SJSA1 (cell line): ENCODE data around the gene HPS4. TPM values are rescaled to one million over a fixed set of nuclear protein-coding genes. Genes with fewer than 3 reads are reported as not detected.
"Not testable (repeated sequence)": the region's sequence is repeated elsewhere in the genome, so short reads cannot be mapped to it uniquely, and the experiment has no call there.

Experiments
- DNase-seq, 2 experiments: peaks; one replicate each; pipeline ENCODE4 v3.0.0-alpha.2; 2015 to 2020; ENCODE audit warnings: low spot score in 2 of 2, low read depth in 1 of 2
- H3K27ac ChIP-seq: fragments of 250-450 bp; sonication (Bioruptor Pico); 2 replicates; pipeline ENCODE4 v1.5.1; 2020; ENCODE audit warnings: mild to moderate bottlenecking, moderate library complexity
- H3K27me3 ChIP-seq: fragments of 250-450 bp; sonication (Bioruptor Pico); replicated peaks from 2 replicates; pipeline ENCODE4 v1.5.1; 2020; ENCODE audit warnings: mild to moderate bottlenecking, moderate library complexity
- H3K36me3 ChIP-seq: fragments of 250-450 bp; sonication (Bioruptor Pico); 2 replicates; pipeline ENCODE4 v1.5.1; 2020; ENCODE audit warnings: mild to moderate bottlenecking
- H3K4me1 ChIP-seq: fragments of 250-450 bp; sonication (Bioruptor Pico); replicated peaks from 2 replicates; pipeline ENCODE4 v1.6.1; 2021; ENCODE audit warnings: mild to moderate bottlenecking
- H3K4me3 ChIP-seq: fragments of 250-450 bp; sonication (Bioruptor Pico); 2 replicates; pipeline ENCODE4 v1.5.1; 2020; ENCODE audit warnings: mild to moderate bottlenecking
- H3K9me3 ChIP-seq: fragments of 250-450 bp; sonication (Bioruptor Pico); replicated peaks from 2 replicates; pipeline ENCODE4 v1.5.1; 2020; ENCODE audit warnings: mild to moderate bottlenecking
- total RNA-seq: library from RNA; depleted of rRNA; stranded (reverse); fragments of >200 nt; shearing (Covaris generic); gene quantifications from 2 replicates; pipeline ENCODE4 v1.2.3, GENCODE V29; 2014

Gene HPS4
- total RNA-seq, 1 experiment from 2014 or later = 29.5 TPM

GRCh38 chr22:26452236-26453016 is 31.2 kb downstream of the HPS4 start:
- no peaks in the 10 kb centered on the region for H3K4me1 ChIP-seq
- H3K9me3 ChIP-seq = no peaks in the 10 kb centered on the region
- no peak overlapping the region for H3K27ac ChIP-seq
- peaks cover 38% of the 10 kb centered on the region for H3K36me3 ChIP-seq
- no peak for DNase-seq
- H3K27me3 ChIP-seq = no peaks in the 10 kb centered on the region
- no peak overlapping the region for H3K4me3 ChIP-seq

- Histone ChIP-seq H3K27me3 (no peaks in the 10 kb centered on the region), H3K36me3 (peaks cover 31% of the 10 kb centered on the region), H3K27ac (no peak overlapping the region), H3K4me1 (no peaks in the 10 kb centered on the region), H3K4me3 (no peak overlapping the region), H3K9me3 (no peaks in the 10 kb centered on the region)
- no peak for DNase-seq
These were observed 33.0 kb downstream of the HPS4 start for GRCh38 chr22:26450453-26451185.

GRCh38 chr22:26448941-26449340 is 34.6 kb downstream of the HPS4 start:
- Histone ChIP-seq H3K4me3 (no peak overlapping the region), H3K27me3 (no peaks in the 10 kb centered on the region), H3K9me3 (no peaks in the 10 kb centered on the region), H3K27ac (no peak overlapping the region), H3K36me3 (peaks cover 26% of the 10 kb centered on the region), H3K4me1 (no peaks in the 10 kb centered on the region)
- no peak for DNase-seq

- no peak overlapping the region for H3K27ac ChIP-seq
- no peaks in the 10 kb centered on the region for H3K27me3 ChIP-seq
- H3K36me3 ChIP-seq = peaks cover 20% of the 10 kb centered on the region
- no peak for DNase-seq
- no peak overlapping the region for H3K4me3 ChIP-seq
- H3K4me1 ChIP-seq = no peaks in the 10 kb centered on the region
- no peaks in the 10 kb centered on the region for H3K9me3 ChIP-seq
These were observed 35.2 kb downstream of the HPS4 start for GRCh38 chr22:26448334-26448733.

- peaks cover 14% of the 10 kb centered on the region for H3K36me3 ChIP-seq
- H3K27me3 ChIP-seq = no peaks in the 10 kb centered on the region
- no peak for DNase-seq
- no peak overlapping the region for H3K4me3 ChIP-seq
- no peaks in the 10 kb centered on the region for H3K4me1 ChIP-seq
- H3K27ac ChIP-seq = no peak overlapping the region
- H3K9me3 ChIP-seq = no peaks in the 10 kb centered on the region
These were observed 35.8 kb downstream of the HPS4 start for GRCh38 chr22:26447584-26448329.

GRCh38 chr22:26446808-26447515 is 36.6 kb downstream of the HPS4 start:
- no peak for DNase-seq
- no peaks in the 10 kb centered on the region for H3K27me3 ChIP-seq
- H3K4me3 ChIP-seq = no peak overlapping the region
- no peak overlapping the region for H3K27ac ChIP-seq
- peaks cover 10% of the 10 kb centered on the region; the same call in 1 of the 2 replicates for H3K36me3 ChIP-seq
- H3K4me1 ChIP-seq = no peaks in the 10 kb centered on the region
- no peaks in the 10 kb centered on the region for H3K9me3 ChIP-seq

- H3K27ac ChIP-seq = no peak overlapping the region
- no peak overlapping the region for H3K4me3 ChIP-seq
- H3K27me3 ChIP-seq = no peaks in the 10 kb centered on the region
- no peaks in the 10 kb centered on the region for H3K4me1 ChIP-seq
- no peak for DNase-seq
- no peaks in the 10 kb centered on the region for H3K9me3 ChIP-seq
- peaks cover 4% of the 10 kb centered on the region; the same call in 1 of the 2 replicates for H3K36me3 ChIP-seq
These were observed 37.9 kb downstream of the HPS4 start for GRCh38 chr22:26445577-26446275.

- H3K4me3 ChIP-seq = no peak overlapping the region
- no peaks in the 10 kb centered on the region for H3K9me3 ChIP-seq
- no peaks in the 10 kb centered on the region for H3K4me1 ChIP-seq
- no peaks in the 10 kb centered on the region for H3K27me3 ChIP-seq
- no peaks in the 10 kb centered on the region for H3K36me3 ChIP-seq
- no peak for DNase-seq
- no peak overlapping the region for H3K27ac ChIP-seq
These were observed 38.8 kb downstream of the HPS4 start for GRCh38 chr22:26444777-26445176.

- Histone ChIP-seq H3K4me1 (no peaks in the 10 kb centered on the region), H3K27ac (no peak overlapping the region), H3K36me3 (no peaks in the 10 kb centered on the region), H3K4me3 (no peak overlapping the region), H3K9me3 (no peaks in the 10 kb centered on the region), H3K27me3 (no peaks in the 10 kb centered on the region)
- no peak for DNase-seq
These were observed 39.5 kb downstream of the HPS4 start for GRCh38 chr22:26443901-26444690.

- no peaks in the 10 kb centered on the region for H3K27me3 ChIP-seq
- H3K4me3 ChIP-seq = no peak overlapping the region
- no peak overlapping the region for H3K27ac ChIP-seq
- no peaks in the 10 kb centered on the region for H3K4me1 ChIP-seq
- H3K36me3 ChIP-seq = no peaks in the 10 kb centered on the region
- H3K9me3 ChIP-seq = no peaks in the 10 kb centered on the region
- no peak for DNase-seq
These were observed 41.4 kb downstream of the HPS4 start for GRCh38 chr22:26442086-26442756.

- no peaks in the 10 kb centered on the region for H3K27me3 ChIP-seq
- no peaks in the 10 kb centered on the region for H3K36me3 ChIP-seq
- no peaks in the 10 kb centered on the region for H3K4me1 ChIP-seq
- no peak for DNase-seq
- no peak overlapping the region for H3K27ac ChIP-seq
- no peak overlapping the region for H3K4me3 ChIP-seq
- H3K9me3 ChIP-seq = no peaks in the 10 kb centered on the region; the same call in 1 of the 2 replicates
These were observed 44.0 kb downstream of the HPS4 start for GRCh38 chr22:26439559-26439958.

- H3K9me3 ChIP-seq = not testable (repeated sequence)
These were observed 44.8 kb downstream of the HPS4 start for GRCh38 chr22:26438776-26439175.

More at GRCh38 chr22:26438776-26439175, 44.8 kb downstream of the HPS4 start:
- not testable (repeated sequence) for H3K27ac ChIP-seq, H3K4me3 ChIP-seq, H3K36me3 ChIP-seq, H3K4me1 ChIP-seq, DNase-seq, H3K27me3 ChIP-seq
